IMR-90 (cell line): ENCODE results near the gene TSSK2.

Source experiments
- BHLHE40 ChIP-seq: fragments of 150-350 bp; IDR thresholded peaks from 2 replicates; pipeline ENCODE4 v1.6.1; 2016; ENCODE audit warnings: mild to moderate bottlenecking, low read depth, low read length
- CEBPB ChIP-seq: IDR thresholded peaks from 2 replicates; pipeline ENCODE4 v1.6.1; 2012; ENCODE audit warnings: low read depth, low read length, improper control_type of control experiment
- CTCF ChIP-seq: conservative IDR thresholded peaks from 2 replicates; pipeline ENCODE4 v1.5.1; 2012; ENCODE audit warnings: mild to moderate bottlenecking, low read depth, low read length, improper control_type of control experiment
- FOS ChIP-seq: fragments of 150-350 bp; IDR thresholded peaks from 2 replicates; pipeline ENCODE4 v1.6.1; 2016; ENCODE audit warnings: low read depth, low read length
- MAFK ChIP-seq: IDR thresholded peaks from 2 replicates; pipeline ENCODE4 v1.6.1; 2012; ENCODE audit warnings: low read depth, low read length, improper control_type of control experiment
- MAZ ChIP-seq: IDR thresholded peaks from 2 replicates; pipeline ENCODE4 v1.6.1; 2012; ENCODE audit warnings: low read depth, mild to moderate bottlenecking, low read length, improper control_type of control experiment, moderate library complexity, borderline replicate concordance
- POLR2A ChIP-seq: IDR thresholded peaks from 2 replicates; pipeline ENCODE4 v1.6.1; 2012; ENCODE audit warnings: mild to moderate bottlenecking, low read depth, low read length
- RAD21 ChIP-seq: IDR thresholded peaks from 2 replicates; pipeline ENCODE4 v1.6.1; 2012; ENCODE audit warnings: low read length, improper control_type of control experiment
- RCOR1 ChIP-seq: IDR thresholded peaks from 2 replicates; pipeline ENCODE4 v1.6.1; 2012; ENCODE audit warnings: mild to moderate bottlenecking, low read length, improper control_type of control experiment; ENCODE audit not compliant: insufficient replicate concordance
- RFX5 ChIP-seq: IDR thresholded peaks from 2 replicates; pipeline ENCODE4 v1.8.0; 2012; ENCODE audit warnings: low read depth, mild to moderate bottlenecking, low read length, moderate library complexity
- USF2 ChIP-seq: fragments of 150-350 bp; IDR thresholded peaks from 2 replicates; pipeline ENCODE4 v1.6.1; 2017; ENCODE audit warnings: mild to moderate bottlenecking, antibody characterized with exemption, low read length, low read depth

GRCh38 chr22:19081351-19081750 is 49.8 kb upstream of the TSSK2 start:
- TF ChIP-seq CEBPB (no peak), RCOR1 (no peak), CTCF (no peak), POLR2A (no peak), BHLHE40 (no peak), MAFK (no peak), RAD21 (no peak), FOS (no peak), MAZ (no peak), USF2 (no peak), RFX5 (no peak)
